Common myeloid progenitor, CD34-positive (primary cell): ENCODE measurements around the gene DNAH11.

Experiments used
- CTCF ChIA-PET: fragments of 350-600 bp; sonication (Branson Sonifier 250); formaldehyde crosslinking; loops from one replicate; lab custom pipeline; 2021; ENCODE audit warnings: antibody characterized with exemption; lab: Charles Lee
- POLR2A ChIA-PET: fragments of 350-600 bp; sonication (Branson Sonifier 250); formaldehyde crosslinking; loops from one replicate; lab custom pipeline; 2021; ENCODE audit warnings: antibody characterized with exemption; lab: Charles Lee
- DNase-seq, 3 donors: peaks; one replicate each; pipeline versions ENCODE4 v3.0.0 to v3.0.0-alpha.2; 2013
- H3K27ac ChIP-seq, 2 experiments: 1 replicate in 1 of 2; 2 replicates in 1 of 2; pipeline ENCODE4 v1.7.0; 2013; ENCODE audit warnings: inconsistent platforms in 2 of 2, low read length in 2 of 2, mild to moderate bottlenecking in 2 of 2, low read depth in 1 of 2, moderate library complexity in 1 of 2; ENCODE audit not compliant: severe bottlenecking in 2 of 2, insufficient read depth in 1 of 2, poor library complexity in 1 of 2
- H3K27me3 ChIP-seq, 5 experiments: replicated peaks in 2 of 5; 1 replicate in 3 of 5; 2 replicates in 2 of 5; pipeline versions ENCODE4 v1.6.1 to v1.7.0; 2013; ENCODE audit warnings: low read length in 4 of 5, mild to moderate bottlenecking in 2 of 5, moderate library complexity in 2 of 5, inconsistent platforms in 1 of 5; ENCODE audit not compliant: insufficient read depth in 5 of 5, control insufficient read depth in 4 of 5
- H3K36me3 ChIP-seq, 4 experiments: 1 replicate in 2 of 4; 2 replicates in 2 of 4; pipeline versions ENCODE4 v1.6.1 to v1.7.0; 2013; ENCODE audit warnings: low read length in 3 of 4, control low read depth in 1 of 4, mild to moderate bottlenecking in 1 of 4; ENCODE audit not compliant: control insufficient read depth in 4 of 4, insufficient read depth in 4 of 4
- H3K4me1 ChIP-seq, 4 experiments: 1 replicate in 3 of 4; 2 replicates in 1 of 4; pipeline versions ENCODE4 v1.6.1 to v1.7.1; 2013; ENCODE audit warnings: low read length in 3 of 4, mild to moderate bottlenecking in 3 of 4, control low read depth in 1 of 4, inconsistent platforms in 1 of 4, moderate library complexity in 1 of 4; ENCODE audit not compliant: control insufficient read depth in 4 of 4, insufficient read depth in 4 of 4; ENCODE audit errors: control extremely low read depth in 1 of 4
- H3K4me3 ChIP-seq, 7 experiments: 1 replicate in 4 of 7; 2 replicates in 3 of 7; pipeline versions ENCODE4 v1.5.1 to v1.7.0; 2013; ENCODE audit warnings: mild to moderate bottlenecking in 7 of 7, low read length in 6 of 7, moderate library complexity in 6 of 7, inconsistent platforms in 2 of 7, low read depth in 2 of 7, control low read depth in 1 of 7; ENCODE audit not compliant: insufficient read depth in 4 of 7, control insufficient read depth in 1 of 7; ENCODE audit errors: extremely low read depth in 1 of 7
- H3K9me3 ChIP-seq, 5 experiments: 1 replicate in 4 of 5; 2 replicates in 1 of 5; pipeline versions ENCODE4 v1.6.1 to v1.7.1; 2013; ENCODE audit warnings: low read length in 4 of 5, mild to moderate bottlenecking in 2 of 5, inconsistent platforms in 1 of 5, low read depth in 1 of 5, moderate library complexity in 1 of 5; ENCODE audit not compliant: control insufficient read depth in 4 of 5, insufficient read depth in 2 of 5; ENCODE audit errors: control extremely low read depth in 1 of 5
- WGBS: methylation state at CpG from one replicate; pipeline ENCODE4 v1.1.5; 2013; ENCODE audit not compliant: insufficient coverage; 5-methylcytosine and 5-hydroxymethylcytosine counted together

Gene DNAH11

DNA sequence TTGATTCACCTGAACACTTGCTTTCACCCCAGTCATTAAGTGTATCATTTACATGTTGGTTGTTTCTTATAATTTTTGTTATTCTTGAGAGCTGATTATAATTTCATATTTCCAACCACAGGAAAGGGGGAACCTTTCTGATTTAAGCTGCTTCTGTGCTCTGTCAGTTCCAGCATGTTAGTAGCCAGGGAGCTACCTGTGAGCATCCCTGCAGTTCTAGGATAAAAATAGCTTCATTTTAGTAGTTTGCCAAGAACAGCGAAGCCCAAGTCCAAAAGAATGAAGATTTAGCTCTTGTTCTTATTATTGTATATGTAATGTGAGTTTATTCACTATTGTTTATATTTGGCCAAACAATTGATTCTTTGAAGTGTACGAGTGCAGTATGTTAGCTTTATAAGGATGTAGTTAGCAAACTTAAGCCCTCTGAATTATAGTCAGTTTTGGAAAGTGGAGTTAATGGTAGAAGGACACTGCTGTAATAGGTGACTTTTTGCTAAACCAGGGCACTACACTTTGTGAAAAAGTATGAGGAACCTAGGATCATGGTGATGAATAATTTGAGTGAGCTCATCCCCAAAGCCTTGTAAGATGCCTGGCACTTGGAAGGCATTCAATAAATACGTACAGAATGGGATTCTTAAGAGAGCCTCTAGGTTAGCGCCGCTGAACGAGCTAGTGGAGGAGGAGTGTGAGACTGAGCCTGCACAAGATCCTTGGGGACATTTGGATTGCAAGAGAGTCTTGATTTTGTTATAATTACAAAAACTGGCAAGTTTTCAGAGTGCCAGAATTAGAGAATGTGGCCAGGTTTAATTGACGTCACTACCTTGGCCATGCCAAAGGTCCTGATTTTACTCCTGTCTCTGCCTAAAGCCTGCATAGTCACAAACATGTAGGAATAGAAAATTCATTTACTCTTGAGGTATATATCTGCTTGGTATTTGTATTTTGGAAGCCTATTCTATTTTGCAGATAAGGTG lies 29.8 kb downstream of the DNAH11 start:
- no peaks in the 10 kb centered on the region for H3K36me3 ChIP-seq
- CTCF ChIA-PET: interaction anchor here (0.8 to 1.3 kb wide), 2 partner anchors 323 to 531 kb away, joined by 3 read pairs; no protein-coding TSS in a partner anchor

DNA sequence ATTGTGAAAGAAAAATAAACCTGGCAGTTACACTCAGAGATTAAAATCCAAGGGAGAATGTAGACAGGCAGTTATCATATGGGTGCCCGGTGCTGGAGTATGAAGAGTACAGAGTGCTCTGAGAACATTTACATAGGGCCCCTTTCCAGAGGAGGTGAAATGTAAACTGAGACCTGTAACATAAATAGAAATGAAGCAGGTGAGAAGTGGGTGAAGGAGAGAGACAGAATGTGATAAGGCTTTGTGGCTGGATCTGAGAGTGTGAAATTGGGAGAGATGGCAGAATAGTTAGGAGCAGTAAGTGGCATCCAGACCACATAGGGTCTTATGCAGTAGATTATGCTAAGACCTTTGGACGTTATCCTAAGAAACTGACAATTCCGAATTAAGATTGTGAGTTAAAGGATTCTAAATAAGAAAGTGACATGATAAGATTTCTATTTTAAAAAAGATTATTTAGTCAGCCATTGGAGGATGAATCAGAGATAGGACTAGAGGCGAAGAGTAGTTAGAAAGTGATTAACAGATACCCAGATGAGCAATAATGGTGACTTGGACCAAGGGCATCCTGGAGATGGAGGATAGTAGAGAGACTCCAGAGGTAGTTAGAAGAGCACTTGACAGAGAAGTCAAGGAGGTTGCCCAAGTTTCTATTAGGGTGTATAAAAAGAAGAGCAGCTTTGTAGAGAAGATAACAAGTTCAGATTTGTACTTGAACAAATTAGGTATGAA lies 36.7 kb downstream of the DNAH11 start:
- ChIA-PET POLR2A (no interaction called here), CTCF (interaction anchor here (1.0 kb wide), 1 partner anchor 9 kb away, joined by 3 read pairs; no protein-coding TSS in a partner anchor)
- Histone ChIP-seq H3K4me3 (no peak overlapping the region), H3K27me3 (no peaks in the 10 kb centered on the region), H3K9me3 (peaks cover 0 to 4% (median 0%) of the 10 kb centered on the region in 5 experiments), H3K4me1 (peaks cover 0 to 4% (median 2%) of the 10 kb centered on the region in 4 experiments), H3K27ac (no peak overlapping the region), H3K36me3 (no peaks in the 10 kb centered on the region)
- 100% methylated on average over 4 of the region's 4 CpGs for WGBS
- DNase-seq: no peak

More for the DNA sequence above, 29.8 kb downstream of the DNAH11 start:
- POLR2A ChIA-PET: no interaction called here
- 100% methylated on average over 4 of the region's 7 CpGs for WGBS
- Histone ChIP-seq H3K27me3 (no peaks in the 10 kb centered on the region), H3K27ac (no peak overlapping the region), H3K4me3 (no peak overlapping the region), H3K4me1 (no peaks in the 10 kb centered on the region), H3K9me3 (peaks cover 0 to 1% (median 0%) of the 10 kb centered on the region in 5 experiments)
- DNase-seq: no peak

DNA sequence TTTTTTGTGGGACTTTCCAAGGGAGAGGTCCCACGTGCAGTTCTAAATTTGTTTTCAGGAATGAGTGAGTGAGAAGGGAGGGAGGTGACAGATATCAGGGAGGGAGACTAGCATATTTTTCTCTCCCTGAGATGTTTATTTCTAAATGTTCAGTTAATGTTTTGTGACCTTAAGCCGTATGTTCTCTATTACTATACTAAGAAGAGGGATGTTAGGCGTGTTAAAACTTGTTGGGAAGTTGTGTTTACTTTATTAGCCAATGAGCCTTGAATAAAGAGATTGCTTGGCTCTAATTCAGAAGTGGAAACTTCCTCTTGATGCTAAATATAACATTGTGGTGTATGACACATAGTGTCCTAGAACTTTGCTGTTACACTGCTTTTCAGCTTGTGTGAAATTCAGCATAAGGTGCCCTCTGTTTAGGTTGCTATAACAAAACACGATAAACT lies 37.3 kb downstream of the DNAH11 start:
- Histone ChIP-seq H3K4me1 (peaks cover 0 to 4% (median 2%) of the 10 kb centered on the region in 4 experiments), H3K4me3 (no peak overlapping the region), H3K9me3 (peaks cover 0 to 4% (median 0%) of the 10 kb centered on the region in 5 experiments), H3K27ac (no peak overlapping the region), H3K36me3 (no peaks in the 10 kb centered on the region), H3K27me3 (no peaks in the 10 kb centered on the region)
- DNase-seq: peak; percentile 1 to 35 (median 26)
- 46% methylated on average over 4 of the region's 4 CpGs for WGBS
- ChIA-PET POLR2A (no interaction called here), CTCF (no interaction called here)

DNA sequence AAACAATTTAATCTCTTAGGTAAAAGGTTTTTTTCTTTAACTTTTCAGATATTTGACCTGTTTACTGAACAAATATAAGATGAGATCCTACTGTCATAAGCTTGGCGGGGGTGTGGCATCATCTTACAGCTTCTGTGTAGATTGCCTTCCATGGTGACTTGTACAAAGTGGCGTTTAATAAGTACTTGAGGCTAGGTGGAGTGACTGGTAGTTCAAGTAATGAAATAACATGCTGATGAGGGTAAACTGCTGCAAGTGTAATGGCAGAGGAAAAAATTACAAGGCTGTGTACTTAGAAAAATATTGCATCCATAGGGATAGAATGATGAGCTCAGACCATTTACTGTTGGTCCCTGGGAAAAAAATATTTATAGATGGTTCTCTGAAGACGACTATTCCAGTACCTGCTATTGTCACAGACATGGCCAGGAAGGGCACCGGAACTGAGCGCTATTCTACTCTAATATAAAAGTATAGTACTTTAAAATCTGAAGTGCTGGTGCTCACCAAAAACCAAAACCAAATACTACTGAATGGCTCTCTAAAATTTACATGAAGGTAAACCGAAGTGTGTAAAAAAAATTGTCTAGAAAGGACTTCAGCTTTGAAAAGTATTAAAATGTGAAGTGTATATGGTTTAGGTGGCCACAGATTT lies 42.4 kb downstream of the DNAH11 start:
- POLR2A ChIA-PET: no interaction called here
- 92% methylated on average over 2 of the region's 6 CpGs for WGBS
- no peak overlapping the region for H3K27ac ChIP-seq

DNA sequence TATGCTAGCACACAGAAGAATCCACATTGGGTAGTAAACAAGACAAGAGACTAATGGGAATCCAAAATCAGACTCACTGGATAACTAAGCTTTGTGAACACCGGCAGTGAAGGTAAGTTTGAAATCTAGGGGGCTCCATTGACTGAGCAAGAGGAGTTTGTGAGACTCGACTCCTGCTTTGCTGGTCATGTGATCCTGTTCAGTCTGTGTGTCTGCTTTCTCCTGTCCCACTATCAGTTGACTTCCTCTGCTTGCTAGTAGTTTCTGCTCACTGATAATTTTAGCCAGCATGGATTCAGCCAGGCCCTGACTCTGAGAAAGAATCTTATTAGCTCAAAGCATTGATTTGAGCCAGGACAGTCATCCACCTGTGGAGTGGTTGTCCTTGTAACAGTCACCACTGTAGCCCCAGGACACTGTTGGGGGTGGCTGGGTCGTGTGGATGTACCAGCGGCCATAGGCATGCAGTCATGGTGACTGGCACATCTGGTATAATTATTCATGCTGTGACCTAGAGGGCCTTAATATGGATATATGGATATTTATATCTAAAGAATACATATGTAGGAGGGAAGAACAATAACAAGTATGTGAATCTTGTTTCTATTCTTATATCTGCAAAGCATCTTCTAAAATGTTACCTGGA lies 44.4 kb downstream of the DNAH11 start:
- no peak overlapping the region for H3K4me3 ChIP-seq
- ChIA-PET CTCF (interaction anchor here (0.6 to 1.7 kb wide), 2 partner anchors 17 to 418 kb away, joined by 3 to 7 read pairs; no protein-coding TSS in a partner anchor), POLR2A (interaction anchor here (0.5 kb wide), 1 partner anchor 1073 kb away, joined by 3 read pairs; no protein-coding TSS in a partner anchor)
- peaks cover 0 to 6% (median under 1%) of the 10 kb centered on the region in 4 experiments for H3K4me1 ChIP-seq
- DNase-seq: peak in 1 of 3 donors; percentile 3
- H3K27me3 ChIP-seq: no peaks in the 10 kb centered on the region
- 80% methylated on average over 3 of the region's 4 CpGs for WGBS
- no peak overlapping the region for H3K27ac ChIP-seq
- peaks cover 0 to 2% (median 0%) of the 10 kb centered on the region in 5 experiments for H3K9me3 ChIP-seq
- no peaks in the 10 kb centered on the region for H3K36me3 ChIP-seq

More for the DNA sequence above, 42.4 kb downstream of the DNAH11 start:
- Histone ChIP-seq H3K4me3 (no peak overlapping the region), H3K36me3 (no peaks in the 10 kb centered on the region), H3K27me3 (no peaks in the 10 kb centered on the region), H3K4me1 (peaks cover 0 to 9% (median 2%) of the 10 kb centered on the region in 4 experiments), H3K9me3 (peaks cover 0 to 3% (median 0%) of the 10 kb centered on the region in 5 experiments)
- CTCF ChIA-PET: no interaction called here
- DNase-seq: no peak

DNA sequence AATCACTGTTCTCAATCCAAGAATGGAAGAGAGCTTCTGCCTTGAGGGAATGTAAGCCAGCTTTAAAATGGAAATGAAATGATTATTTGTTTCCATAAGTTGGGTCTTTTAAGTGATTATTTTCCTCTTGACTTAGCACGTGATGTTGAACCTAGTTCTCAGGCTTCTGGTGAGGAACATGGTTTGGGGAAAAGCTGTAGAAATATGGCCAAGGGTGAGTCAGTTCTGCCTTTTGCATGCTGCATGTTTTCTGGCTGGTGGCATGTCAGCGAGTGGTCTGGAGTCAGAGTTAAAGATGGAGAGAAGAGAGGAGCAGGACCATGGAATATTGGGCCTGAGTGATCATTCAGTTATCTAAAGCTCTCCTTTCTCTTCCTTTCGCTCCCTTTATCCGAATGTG lies 54.0 kb downstream of the DNAH11 start:
- POLR2A ChIA-PET: no interaction called here
- H3K36me3 ChIP-seq: no peaks in the 10 kb centered on the region
- peaks cover 0 to 4% (median 0%) of the 10 kb centered on the region in 5 experiments for H3K9me3 ChIP-seq
- H3K27ac ChIP-seq: no peak overlapping the region
- no peaks in the 10 kb centered on the region for H3K4me1 ChIP-seq
- H3K27me3 ChIP-seq: no peaks in the 10 kb centered on the region
- no peak overlapping the region for H3K4me3 ChIP-seq
- WGBS: 94% methylated on average over 3 of the region's 4 CpGs
- DNase-seq: no peak
- CTCF ChIA-PET: no interaction called here
